Stimulated activated CD4-positive, alpha-beta T cell treated with anti-CD3 and anti-CD28 coated beads, Interleukin-12 subunit alpha, Interleukin-12 subunit beta, amount 100 ng/mL, for 4 hours (primary cell): ENCODE data around the gene P2RX2.

Experiments used
- DNase-seq: peaks from one replicate; pipeline ENCODE4 v3.0.0-alpha.2; 2020

Gene P2RX2

GRCh38 chr12:132665794-132666193 lies 47.2 kb downstream of the P2RX2 start:
- no peak for DNase-seq

- no peak for DNase-seq
These were observed 49.9 kb downstream of the P2RX2 start for GRCh38 chr12:132668191-132669088.

- DNase-seq: no peak
These were observed 50.7 kb downstream of the P2RX2 start for GRCh38 chr12:132669166-132669879.
